Measurements from ENCODE around the gene TC2N. TPM values are rescaled to one million over a fixed set of nuclear protein-coding genes. Genes with fewer than 3 reads are reported as not detected.

TC2N gene
- total and polyA plus RNA-seq, 4 donors, result 0.62 to 6.4 (median 1.6) TPM

DNA sequence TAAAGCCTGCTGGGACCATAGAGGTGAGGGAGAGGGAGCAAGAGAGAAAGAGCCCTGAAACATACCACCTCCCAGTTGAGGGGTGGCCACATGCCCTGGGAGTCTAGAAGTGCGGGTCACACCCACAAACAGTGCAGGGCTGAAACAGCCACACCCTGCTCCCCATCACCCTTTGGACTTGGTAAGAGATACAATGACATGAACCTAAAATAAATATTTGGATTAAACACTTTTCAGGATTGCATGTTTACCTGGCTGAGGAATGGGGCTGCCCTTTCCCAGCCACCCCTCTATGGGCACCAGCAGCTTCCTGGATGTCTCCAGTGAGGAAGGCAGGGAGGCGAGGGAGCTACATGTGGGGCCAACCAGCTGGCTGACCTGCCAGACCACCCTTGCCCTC lies 39.0 kb upstream of the TC2N start (continued):
- TF ChIP-seq REST (IDR thresholded peaks at IDR 0.05) (no peak), NR2F2 (IDR thresholded peaks at IDR 0.05) (no peak), FOXA1 (IDR thresholded peaks at IDR 0.05) (no peak), HNF4A (conservative IDR thresholded peaks at IDR 0.05) (peak; percentile 70 to 73), YY1 (IDR thresholded peaks at IDR 0.05) (no peak), JUND (IDR thresholded peaks at IDR 0.05) (no peak), RAD21 (IDR thresholded peaks at IDR 0.05) (no peak), FOXA2 (IDR thresholded peaks at IDR 0.05) (peak; percentile 65), TAF1 (conservative IDR thresholded peaks at IDR 0.05) (no peak), RXRA (IDR thresholded peaks at IDR 0.05) (peak; percentile 16 to 68), EGR1 (IDR thresholded peaks at IDR 0.05; ENCODE audit: low read depth in 2 of 2) (no peak), ATF3 (IDR thresholded peaks at IDR 0.05) (no peak), MAX (IDR thresholded peaks at IDR 0.05) (no peak)

- peaks cover 0 to 28% (median 25%) of the 10 kb centered on the region in 4 donors for H3K4me1 ChIP-seq (ENCODE audit: control insufficient read depth in 4 of 4, insufficient read depth in 4 of 4, low read length in 3 of 4)
- DNase-seq (ENCODE audit: low spot score), result no peak
- WGBS, result 82% methylated on average over 9 of the region's 9 CpGs
- H3K9me3 ChIP-seq (ENCODE audit: control insufficient read depth in 4 of 4, low read length in 3 of 4), result no peaks in the 10 kb centered on the region
- H3K9ac ChIP-seq (ENCODE audit: low read depth in 1 of 2, low read length in 2 of 2), result no peak overlapping the region
- no peak for TF ChIP-seq ATF3 (IDR thresholded peaks at IDR 0.05)
- TF ChIP-seq ZBTB33 (IDR thresholded peaks at IDR 0.05), result no peak
- peak; percentile 7 to 32 for TF ChIP-seq HNF4A (conservative IDR thresholded peaks at IDR 0.05)
- no peak for TF ChIP-seq MAX (IDR thresholded peaks at IDR 0.05)
- TF ChIP-seq SP1 (IDR thresholded peaks at IDR 0.05), result no peak
- no peak for TF ChIP-seq RXRA (IDR thresholded peaks at IDR 0.05)
- no peak for TF ChIP-seq FOXA2 (IDR thresholded peaks at IDR 0.05)
- no peak for TF ChIP-seq YY1 (IDR thresholded peaks at IDR 0.05)
- no peaks in the 10 kb centered on the region for H3K27me3 ChIP-seq (ENCODE audit: control insufficient read depth in 4 of 4, insufficient read depth in 4 of 4, low read length in 3 of 4)
- H3K27ac ChIP-seq (ENCODE audit: low read depth in 1 of 2, low read length in 2 of 2), result peak overlapping the region; percentile 67 to 94
- H3K4me3 ChIP-seq (ENCODE audit: low read depth in 1 of 3, low read length in 3 of 3), result no peak overlapping the region
- no peaks in the 10 kb centered on the region for H3K36me3 ChIP-seq (ENCODE audit: control insufficient read depth in 4 of 4, insufficient read depth in 3 of 4, low read depth in 1 of 4, low read length in 3 of 4)
These were observed 37.8 kb upstream of the TC2N start for GRCh38 chr14:91904956-91905645.
